Measurements from ENCODE around the gene DNASE2B. TPM values are rescaled to one million over a fixed set of nuclear protein-coding genes. Genes with fewer than 3 reads are reported as not detected.

The DNASE2B gene
- total RNA-seq, 2 experiments from 2014 or later: not detected

GRCh38 chr1:84410328-84411095 lies 12.2 kb downstream of the DNASE2B start:
- Mint-ChIP-seq H3K4me3 (no peak overlapping the region), H3K27ac (no peak overlapping the region), H3K9me3 (no peaks in the 10 kb centered on the region), H3K36me3 (ENCODE audit: low read depth) (no peaks in the 10 kb centered on the region), H3K4me1 (no peaks in the 10 kb centered on the region), H3K27me3 (no peaks in the 10 kb centered on the region)
- DNase-seq: no peak
- CTCF ChIA-PET: no interaction called here
- POLR2A ChIA-PET: no interaction called here

GRCh38 chr1:84412316-84412942 lies 14.1 kb downstream of the DNASE2B start:
- ChIA-PET POLR2A (no interaction called here), CTCF (no interaction called here)
- H3K27me3 Mint-ChIP-seq: no peaks in the 10 kb centered on the region
- no peaks in the 10 kb centered on the region for H3K9me3 Mint-ChIP-seq
- H3K27ac Mint-ChIP-seq: no peak overlapping the region
- no peak overlapping the region for H3K4me3 Mint-ChIP-seq
- no peaks in the 10 kb centered on the region for H3K4me1 Mint-ChIP-seq
- DNase-seq: no peak
- H3K36me3 Mint-ChIP-seq (ENCODE audit: low read depth): no peaks in the 10 kb centered on the region

- Mint-ChIP-seq H3K9me3 (no peaks in the 10 kb centered on the region), H3K36me3 (ENCODE audit: low read depth) (no peaks in the 10 kb centered on the region), H3K27me3 (no peaks in the 10 kb centered on the region), H3K4me1 (no peaks in the 10 kb centered on the region), H3K27ac (no peak overlapping the region), H3K4me3 (no peak overlapping the region)
- ChIA-PET CTCF (interaction anchor here (0.7 to 1.0 kb wide), 2 partner anchors 18 to 63 kb away, joined by 4 read pairs; no protein-coding TSS in a partner anchor), POLR2A (no interaction called here)
- DNase-seq: no peak
Observed at GRCh38 chr1:84415396-84415795, 17.1 kb downstream of the DNASE2B start.

- no peak overlapping the region for H3K4me3 Mint-ChIP-seq
- ChIA-PET CTCF (interaction anchor here (1.1 kb wide), 1 partner anchor 11 kb away, joined by 3 read pairs; no protein-coding TSS in a partner anchor), POLR2A (interaction anchor here (0.6 kb wide), 1 partner anchor 1676 kb away, joined by 3 read pairs; no protein-coding TSS in a partner anchor)
- H3K9me3 Mint-ChIP-seq: no peaks in the 10 kb centered on the region
- H3K36me3 Mint-ChIP-seq (ENCODE audit: low read depth): no peaks in the 10 kb centered on the region
- H3K4me1 Mint-ChIP-seq: peaks cover 2% of the 10 kb centered on the region
- no peak overlapping the region for H3K27ac Mint-ChIP-seq
- DNase-seq: no peak
- H3K27me3 Mint-ChIP-seq: no peaks in the 10 kb centered on the region
Observed at GRCh38 chr1:84422909-84423308, 24.6 kb downstream of the DNASE2B start.

- CTCF ChIA-PET: no interaction called here
- no peak overlapping the region for H3K4me3 Mint-ChIP-seq
Observed at GRCh38 chr1:84424513-84425149, 26.3 kb downstream of the DNASE2B start.

GRCh38 chr1:84425150-84425896 lies 27.0 kb downstream of the DNASE2B start:
- POLR2A ChIA-PET: no interaction called here
- Mint-ChIP-seq H3K9me3 (peaks cover 6% of the 10 kb centered on the region), H3K4me1 (peaks cover 2% of the 10 kb centered on the region), H3K4me3 (no peak overlapping the region), H3K36me3 (ENCODE audit: low read depth) (no peaks in the 10 kb centered on the region), H3K27ac (no peak overlapping the region), H3K27me3 (no peaks in the 10 kb centered on the region)
- no peak for DNase-seq
- CTCF ChIA-PET: no interaction called here

More at GRCh38 chr1:84424513-84425149, 26.3 kb downstream of the DNASE2B start:
- Mint-ChIP-seq H3K27me3 (no peaks in the 10 kb centered on the region), H3K9me3 (peaks cover 2% of the 10 kb centered on the region), H3K27ac (no peak overlapping the region), H3K36me3 (ENCODE audit: low read depth) (no peaks in the 10 kb centered on the region), H3K4me1 (peaks cover 2% of the 10 kb centered on the region)
- POLR2A ChIA-PET: no interaction called here
- no peak for DNase-seq

GRCh38 chr1:84426376-84426775 lies 28.1 kb downstream of the DNASE2B start:
- Mint-ChIP-seq H3K27me3 (no peaks in the 10 kb centered on the region), H3K9me3 (peaks cover 10% of the 10 kb centered on the region), H3K27ac (no peak overlapping the region), H3K36me3 (ENCODE audit: low read depth) (no peaks in the 10 kb centered on the region), H3K4me1 (peaks cover 2% of the 10 kb centered on the region), H3K4me3 (no peak overlapping the region)
- POLR2A ChIA-PET: no interaction called here
- CTCF ChIA-PET: no interaction called here
- no peak for DNase-seq

- H3K27ac Mint-ChIP-seq: no peak overlapping the region
- no peaks in the 10 kb centered on the region for H3K27me3 Mint-ChIP-seq
- H3K9me3 Mint-ChIP-seq: peaks cover 10% of the 10 kb centered on the region
- peaks cover 2% of the 10 kb centered on the region for H3K4me1 Mint-ChIP-seq
- no peak overlapping the region for H3K4me3 Mint-ChIP-seq
- DNase-seq: no peak
- no peaks in the 10 kb centered on the region for H3K36me3 Mint-ChIP-seq (ENCODE audit: low read depth)
- ChIA-PET POLR2A (interaction anchor here (1.2 kb wide), 1 partner anchor 147 kb away, joined by 3 read pairs; the partner anchor contains the start of gene CTBS), CTCF (interaction anchor here (0.7 kb wide), 1 partner anchor 19 kb away, joined by 4 read pairs; no protein-coding TSS in a partner anchor)
Observed at GRCh38 chr1:84427250-84428188, 29.2 kb downstream of the DNASE2B start.

GRCh38 chr1:84428235-84428634 lies 30.0 kb downstream of the DNASE2B start:
- H3K4me3 Mint-ChIP-seq: no peak overlapping the region
- peaks cover 10% of the 10 kb centered on the region for H3K9me3 Mint-ChIP-seq
- H3K27ac Mint-ChIP-seq: no peak overlapping the region
- peaks cover 2% of the 10 kb centered on the region for H3K4me1 Mint-ChIP-seq
- ChIA-PET CTCF (no interaction called here), POLR2A (no interaction called here)
- H3K36me3 Mint-ChIP-seq (ENCODE audit: low read depth): no peaks in the 10 kb centered on the region
- H3K27me3 Mint-ChIP-seq: no peaks in the 10 kb centered on the region
- no peak for DNase-seq

- no peaks in the 10 kb centered on the region for H3K27me3 Mint-ChIP-seq
- no peaks in the 10 kb centered on the region for H3K36me3 Mint-ChIP-seq (ENCODE audit: low read depth)
- H3K27ac Mint-ChIP-seq: no peak overlapping the region
- no peak overlapping the region for H3K4me3 Mint-ChIP-seq
- ChIA-PET CTCF (no interaction called here), POLR2A (no interaction called here)
- DNase-seq: no peak
- H3K4me1 Mint-ChIP-seq: peaks cover 10% of the 10 kb centered on the region
- peaks cover 10% of the 10 kb centered on the region for H3K9me3 Mint-ChIP-seq
Observed at GRCh38 chr1:84429231-84429630, 30.9 kb downstream of the DNASE2B start.

- POLR2A ChIA-PET: interaction anchor here (1.1 to 7.8 kb wide), 2 partner anchors 76 to 286 kb away, joined by 3 to 70 read pairs; partner anchors contain the start of genes GNG5, PRKACB and SPATA1
- Mint-ChIP-seq H3K36me3 (ENCODE audit: low read depth) (no peaks in the 10 kb centered on the region), H3K27me3 (no peaks in the 10 kb centered on the region), H3K4me1 (peaks cover 10% of the 10 kb centered on the region), H3K9me3 (peaks cover 10% of the 10 kb centered on the region), H3K27ac (no peak overlapping the region), H3K4me3 (no peak overlapping the region)
- CTCF ChIA-PET: no interaction called here
- DNase-seq: no peak
Observed at GRCh38 chr1:84430546-84430945, 32.3 kb downstream of the DNASE2B start.
